AG09319 (cell line): ENCODE results near the gene HDAC4.

Source experiments
- DNase-seq: peaks from one replicate; pipeline ENCODE4 v3.0.0-alpha.2; 2010; ENCODE audit warnings: low read depth; ENCODE audit errors: extremely low read depth
- CTCF ChIP-seq: IDR thresholded peaks from 2 replicates; pipeline ENCODE4 v1.5.1; 2011; ENCODE audit warnings: low read depth, mild to moderate bottlenecking, inconsistent platforms, low read length, moderate library complexity

The HDAC4 gene

GRCh38 chr2:239433777-239434403 is 33.1 kb upstream of the HDAC4 start:
- no peak for DNase-seq
- no peak for TF ChIP-seq CTCF

- no peak for DNase-seq
- no peak for TF ChIP-seq CTCF
These were observed 31.4 kb upstream of the HDAC4 start for GRCh38 chr2:239432174-239432573.

- DNase-seq: no peak
- TF ChIP-seq CTCF: no peak
These were observed 30.7 kb upstream of the HDAC4 start for GRCh38 chr2:239431536-239431935.

- peak; percentile 54 for DNase-seq
- TF ChIP-seq CTCF: no peak
These were observed 28.9 kb upstream of the HDAC4 start for GRCh38 chr2:239429473-239430350.

GRCh38 chr2:239425631-239426030 is 24.8 kb upstream of the HDAC4 start:
- DNase-seq: no peak

GRCh38 chr2:239424337-239425045 is 23.7 kb upstream of the HDAC4 start:
- TF ChIP-seq CTCF: no peak
- no peak for DNase-seq

More at GRCh38 chr2:239425631-239426030, 24.8 kb upstream of the HDAC4 start:
- TF ChIP-seq CTCF: no peak

GRCh38 chr2:239423551-239423950 is 22.7 kb upstream of the HDAC4 start:
- DNase-seq: no peak
- TF ChIP-seq CTCF: no peak
